GM12878 (cell line): Measurements from ENCODE around the gene TAF9B. TPM values are rescaled to one million over a fixed set of nuclear protein-coding genes. Genes with fewer than 3 reads are reported as not detected.

Experiments used
- ATAC-seq: fragments of 200-7000 bp; cut with Tn5 transposase; 3 replicates; pipeline ENCODE4 v1.9.1; 2020; ENCODE audit warnings: mild to moderate bottlenecking, moderate library complexity
- BruUV-seq: library from RNA; stranded (reverse); fragments of 400-500 nt; replicated peaks from 2 replicates; lab custom pipeline; 2021; lab: Mats Ljungman, UMichigan
- CTCF ChIA-PET: fragments of 300-600 bp; sonication (Branson Sonifier 250); formaldehyde crosslinking; extraction: SDS; loops from one replicate; lab custom pipeline; 2021; ENCODE audit warnings: inconsistent platforms; lab: Yijun Ruan, JAX
- POLR2A ChIA-PET: fragments of 350-600 bp; formaldehyde crosslinking; extraction: SDS; loops from one replicate; lab custom pipeline; 2021; ENCODE audit warnings: inconsistent platforms; lab: Charles Lee
- RAD21 ChIA-PET: fragments of 300-600 bp; sonication (Branson Sonifier 250); formaldehyde crosslinking; loops from one replicate; lab custom pipeline; 2023; ENCODE audit warnings: antibody characterized with exemption; ENCODE audit not compliant: unreplicated experiment; lab: Charles Lee
- SMC1A ChIA-PET: fragments of 300-600 bp; sonication (Branson Sonifier 250); formaldehyde crosslinking; loops from one replicate; lab custom pipeline; 2023; ENCODE audit not compliant: unreplicated experiment, uncharacterized antibody; lab: Charles Lee
- DNase-seq: peaks from one replicate; pipeline ENCODE4 v3.0.0-alpha.2; 2011; ENCODE audit warnings: low read depth, low spot score
- FAIRE-seq: peaks from 3 replicates; lab custom pipeline; 2011; peaks lifted over from hg19 to GRCh38; lab: Jason Lieb, UNC
- H2AFZ ChIP-seq: 2 replicates; pipeline ENCODE4 v1.6.0; 2011; ENCODE audit warnings: low read depth, low read length, control low read depth; ENCODE audit not compliant: control insufficient read depth
- H3K27ac ChIP-seq: 2 replicates; pipeline ENCODE4 v1.5.1; 2011; ENCODE audit warnings: control low read depth; ENCODE audit not compliant: control insufficient read depth, insufficient read depth
- H3K27me3 ChIP-seq, 2 experiments: replicated peaks in 1 of 2; 2 replicates each; pipeline versions ENCODE4 v1.6.0 to v1.6.1; 2011; ENCODE audit warnings: low read length in 1 of 2; ENCODE audit not compliant: control insufficient read depth in 2 of 2, insufficient read depth in 2 of 2
- H3K36me3 ChIP-seq, 2 experiments: 2 replicates each; pipeline ENCODE4 v1.5.1; 2011; ENCODE audit warnings: low read length in 1 of 2; ENCODE audit not compliant: control insufficient read depth in 2 of 2, insufficient read depth in 2 of 2
- H3K4me1 ChIP-seq: 2 replicates; pipeline ENCODE4 v1.6.1; 2011; ENCODE audit warnings: mild to moderate bottlenecking, low read length, moderate library complexity, mixed read lengths; ENCODE audit not compliant: control insufficient read depth, insufficient read depth
- H3K4me2 ChIP-seq: 2 replicates; pipeline ENCODE4 v1.6.0; 2011; ENCODE audit warnings: control low read depth; ENCODE audit not compliant: control insufficient read depth, insufficient read depth
- H3K4me3 ChIP-seq: fragments of 200-600 bp; sonication (generic); 2 replicates; pipeline ENCODE4 v1.5.1; 2016
- H3K79me2 ChIP-seq: 2 replicates; pipeline ENCODE4 v1.6.0; 2011; ENCODE audit warnings: low read length; ENCODE audit not compliant: control insufficient read depth, insufficient read depth
- H3K9ac ChIP-seq: 2 replicates; pipeline ENCODE4 v1.8.0; 2011; ENCODE audit warnings: low read length, control low read depth, mixed read lengths; ENCODE audit not compliant: control insufficient read depth, insufficient read depth
- H3K9me3 ChIP-seq: replicated peaks from 3 replicates; pipeline ENCODE4 v1.5.1; 2011; ENCODE audit warnings: mild to moderate bottlenecking, low read length; ENCODE audit not compliant: control insufficient read depth, insufficient read depth
- H4K20me1 ChIP-seq: 2 replicates; pipeline ENCODE4 v1.6.0; 2011; ENCODE audit not compliant: control insufficient read depth, insufficient read depth
- CREB1 ChIP-seq: IDR thresholded peaks from 2 replicates; pipeline ENCODE4 v1.6.1; 2012; ENCODE audit warnings: low read depth, mild to moderate bottlenecking, inconsistent platforms
- CREM ChIP-seq: IDR thresholded peaks from 2 replicates; pipeline ENCODE4 v1.6.1; 2014; ENCODE audit warnings: antibody characterized with exemption, low read depth
- LARP7 ChIP-seq: fragments of 450-650 bp; IDR thresholded peaks from 2 replicates; pipeline ENCODE4 v1.6.1; 2017; ENCODE audit warnings: mild to moderate bottlenecking
- MYB ChIP-seq: fragments of 150-350 bp; IDR thresholded peaks from 2 replicates; pipeline ENCODE4 v1.6.1; 2014; ENCODE audit warnings: mild to moderate bottlenecking, low read depth, low read length, borderline replicate concordance
- POLR2A ChIP-seq: IDR thresholded peaks from 2 replicates; pipeline ENCODE4 v1.6.1; 2011; ENCODE audit warnings: low read depth, mild to moderate bottlenecking, low read length
- SMAD5 ChIP-seq: IDR thresholded peaks from 2 replicates; pipeline ENCODE4 v1.6.1; 2016; ENCODE audit warnings: antibody characterized with exemption, low read depth
- SPI1 ChIP-seq: IDR thresholded peaks from 2 replicates; pipeline ENCODE4 v1.6.1; 2011; ENCODE audit warnings: low read depth, mild to moderate bottlenecking, low read length, moderate library complexity, borderline replicate concordance; ENCODE audit not compliant: insufficient read depth
- USF1 ChIP-seq: IDR thresholded peaks from 2 replicates; pipeline ENCODE4 v1.6.1; 2011; ENCODE audit warnings: borderline replicate concordance, low read depth, mild to moderate bottlenecking, moderate library complexity, mixed read lengths, low read length; ENCODE audit not compliant: insufficient read depth; ENCODE audit errors: extremely low read length
- WGBS: methylation state at CpG from one replicate; pipeline ENCODE4 v1.1.6; 2016; ENCODE audit warnings: low lambda C conversion rate; ENCODE audit not compliant: insufficient replicate concordance, insufficient coverage; ENCODE audit errors: missing lambda C conversion rate; 5-methylcytosine and 5-hydroxymethylcytosine counted together
- in situ Hi-C: fragments of 300-500 bp; cut with MboI; formaldehyde crosslinking; loops from 9 replicates; pipeline ENCODE4 v1.14.3; 2018; ENCODE audit warnings: mixed read lengths
- intact Hi-C: fragments of 100-400 bp; cut with micrococcal nuclease; formaldehyde crosslinking; loops from one replicate; pipeline ENCODE4 v1.14.2; 2022; ENCODE audit not compliant: unreplicated experiment
- polyA plus RNA-seq, 11 experiments: library from polyadenylated mRNA; depleted of rRNA in 4 of 11; unstranded in 6 of 11; stranded (reverse) in 5 of 11; fragments of >200 nt; fragmentation: Nextera tagmentation in 4 of 11; fragmentation: Illumina TruSeq in 1 of 11; extraction: Ambion mirVana in 4 of 11; extraction: Trizol in 1 of 11; gene quantifications; 1 replicate in 1 of 11; 2 replicates in 10 of 11; pipeline versions ENCODE4 v1.2.1 to v1.2.3, GENCODE V29; 2011 to 2016; ENCODE audit warnings: inconsistent platforms in 2 of 11, missing spikeins in 2 of 11, low read depth in 1 of 11
- total RNA-seq, 4 experiments: library from RNA; depleted of rRNA in 3 of 4; stranded (reverse); fragments of >200 nt in 3 of 4; fragmentation: Illumina TruSeq in 1 of 4; extraction: Trizol in 1 of 4; gene quantifications; 2 replicates each; pipeline versions ENCODE4 v1.2.1 to v1.2.3, GENCODE V29; 2013 to 2021
- TF ChIP-seq, protein P1 (sequence below): fragments of 450-650 bp; conservative IDR thresholded peaks from 2 replicates; pipeline ENCODE4 v1.6.1; 2017; ENCODE audit warnings: mild to moderate bottlenecking, moderate library complexity
- TF ChIP-seq, protein P2 (sequence below): fragments of 450-650 bp; IDR thresholded peaks from 2 replicates; pipeline ENCODE4 v1.6.1; 2016; ENCODE audit warnings: mild to moderate bottlenecking

The TAF9B gene
- total and polyA plus RNA-seq, 10 of the 15 experiments (the other 5 are each of a cell fraction or from before 2014, with no cell fraction given), result 14.9 to 42.5 (median 22.3) TPM

GRCh38 chrX:78104447-78105176, 34.8 kb downstream of the TAF9B start:
- SMC1A ChIA-PET, result interaction anchor here (1.2 kb wide), 1 partner anchor 12 kb away, joined by 3 read pairs; no protein-coding TSS in a partner anchor
- in situ Hi-C loops (loop anchor here (5.0 kb wide), 1 partner anchor 207 kb away; the partner anchor contains the start of genes COX7B and MAGT1), intact Hi-C loops (loop anchor here (5.0 to 10.0 kb wide), 3 partner anchors 37 to 220 kb away; partner anchors contain the start of genes COX7B, CYSLTR1 and MAGT1)
- H3K27me3 ChIP-seq, result no peaks in the 10 kb centered on the region
- TSS peak; percentile 52 for BruUV-seq
- ATAC-seq (peak; percentile 69), DNase-seq (no peak), FAIRE-seq (no peak)
- peak overlapping the region; percentile 86 for H3K27ac ChIP-seq
- H3K9me3 ChIP-seq, result peaks cover 4% of the 10 kb centered on the region; the same call in 2 of the 3 replicates
- peaks cover 56% of the 10 kb centered on the region for H3K79me2 ChIP-seq
- peak overlapping the region; percentile 82 for H3K4me3 ChIP-seq
- CTCF ChIA-PET, result no interaction called here
- TF ChIP-seq CREM (peak; percentile 17; the same call in 1 of the 2 replicates), MYB (no peak), CREB1 (peak; percentile 54; the same call in 1 of the 2 replicates), USF1 (no peak), SPI1 (no peak), POLR2A (peak; percentile 64), SMAD5 (0 out of 2 replicates have a peak, but pooled peaks have one; percentile 22), LARP7 (0 out of 2 replicates have a peak, but pooled peaks have one; percentile 27)
- TF ChIP-seq, protein P1, sequence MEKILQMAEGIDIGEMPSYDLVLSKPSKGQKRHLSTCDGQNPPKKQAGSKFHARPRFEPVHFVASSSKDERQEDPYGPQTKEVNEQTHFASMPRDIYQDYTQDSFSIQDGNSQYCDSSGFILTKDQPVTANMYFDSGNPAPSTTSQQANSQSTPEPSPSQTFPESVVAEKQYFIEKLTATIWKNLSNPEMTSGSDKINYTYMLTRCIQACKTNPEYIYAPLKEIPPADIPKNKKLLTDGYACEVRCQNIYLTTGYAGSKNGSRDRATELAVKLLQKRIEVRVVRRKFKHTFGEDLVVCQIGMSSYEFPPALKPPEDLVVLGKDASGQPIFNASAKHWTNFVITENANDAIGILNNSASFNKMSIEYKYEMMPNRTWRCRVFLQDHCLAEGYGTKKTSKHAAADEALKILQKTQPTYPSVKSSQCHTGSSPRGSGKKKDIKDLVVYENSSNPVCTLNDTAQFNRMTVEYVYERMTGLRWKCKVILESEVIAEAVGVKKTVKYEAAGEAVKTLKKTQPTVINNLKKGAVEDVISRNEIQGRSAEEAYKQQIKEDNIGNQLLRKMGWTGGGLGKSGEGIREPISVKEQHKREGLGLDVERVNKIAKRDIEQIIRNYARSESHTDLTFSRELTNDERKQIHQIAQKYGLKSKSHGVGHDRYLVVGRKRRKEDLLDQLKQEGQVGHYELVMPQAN, result 0 out of 2 replicates have a peak, but pooled peaks have one; percentile 33
- TF ChIP-seq, protein P2, sequence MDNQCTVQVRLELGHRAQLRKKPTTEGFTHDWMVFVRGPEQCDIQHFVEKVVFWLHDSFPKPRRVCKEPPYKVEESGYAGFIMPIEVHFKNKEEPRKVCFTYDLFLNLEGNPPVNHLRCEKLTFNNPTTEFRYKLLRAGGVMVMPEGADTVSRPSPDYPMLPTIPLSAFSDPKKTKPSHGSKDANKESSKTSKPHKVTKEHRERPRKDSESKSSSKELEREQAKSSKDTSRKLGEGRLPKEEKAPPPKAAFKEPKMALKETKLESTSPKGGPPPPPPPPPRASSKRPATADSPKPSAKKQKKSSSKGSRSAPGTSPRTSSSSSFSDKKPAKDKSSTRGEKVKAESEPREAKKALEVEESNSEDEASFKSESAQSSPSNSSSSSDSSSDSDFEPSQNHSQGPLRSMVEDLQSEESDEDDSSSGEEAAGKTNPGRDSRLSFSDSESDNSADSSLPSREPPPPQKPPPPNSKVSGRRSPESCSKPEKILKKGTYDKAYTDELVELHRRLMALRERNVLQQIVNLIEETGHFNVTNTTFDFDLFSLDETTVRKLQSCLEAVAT, result peak; percentile 74
- H3K36me3 ChIP-seq, result no peaks in the 10 kb centered on the region; a peak in 1 of 4 replicates
- no peaks in the 10 kb centered on the region for H4K20me1 ChIP-seq
- POLR2A ChIA-PET, result interaction anchor here (0.6 to 1.7 kb wide), 6 partner anchors 35 to 208 kb away, joined by 3 to 7 read pairs (median 4); partner anchors contain the start of genes COX7B and TAF9B
- no peak overlapping the region for H3K4me2 ChIP-seq
- peaks cover 3% of the 10 kb centered on the region; the same call in 1 of the 2 replicates for H3K4me1 ChIP-seq
- H2AFZ ChIP-seq, result no peak overlapping the region
- peak overlapping the region; percentile 95 for H3K9ac ChIP-seq
- 29% methylated on average over 26 of the region's 27 CpGs for WGBS
- RAD21 ChIA-PET, result no interaction called here
